ENCODE data around the gene TFEB.
A peak's percentile ranks its signal among the peaks of the same experiment; 100 is the strongest.

The TFEB gene

GRCh38 chr6:41667195-41667594, 68.2 kb downstream of the TFEB start:
- no peaks in the 10 kb centered on the region for H3K36me3 Mint-ChIP-seq (ENCODE audit: low read depth)
- no peak for TF ChIP-seq CTCF (IDR thresholded peaks at IDR 0.05; ENCODE audit: unreplicated experiment in 3 of 3)
- H3K9me3 Mint-ChIP-seq, result peaks cover 12% of the 10 kb centered on the region
- H3K27ac Mint-ChIP-seq, result no peak overlapping the region
- no peak overlapping the region for H3K4me3 Mint-ChIP-seq
- H3K27me3 Mint-ChIP-seq (ENCODE audit: low read depth), result peaks cover 36% of the 10 kb centered on the region
- H3K4me1 Mint-ChIP-seq, result peaks cover 15% of the 10 kb centered on the region

GRCh38 chr6:41664271-41664670, 71.1 kb downstream of the TFEB start:
- Mint-ChIP-seq H3K36me3 (ENCODE audit: low read depth) (no peaks in the 10 kb centered on the region), H3K4me3 (no peak overlapping the region), H3K4me1 (peaks cover 19% of the 10 kb centered on the region), H3K9me3 (peaks cover 4% of the 10 kb centered on the region), H3K27ac (no peak overlapping the region), H3K27me3 (ENCODE audit: low read depth) (peaks cover 30% of the 10 kb centered on the region)
- no peak for TF ChIP-seq CTCF (IDR thresholded peaks at IDR 0.05; ENCODE audit: unreplicated experiment in 3 of 3)

- Mint-ChIP-seq H3K4me1 (peaks cover 20% of the 10 kb centered on the region), H3K36me3 (ENCODE audit: low read depth) (no peaks in the 10 kb centered on the region), H3K9me3 (peaks cover 4% of the 10 kb centered on the region), H3K27me3 (ENCODE audit: low read depth) (peaks cover 36% of the 10 kb centered on the region), H3K27ac (peak overlapping the region in 2 of 3 experiments; percentile 10 to 37), H3K4me3 (no peak overlapping the region)
- TF ChIP-seq CTCF (IDR thresholded peaks at IDR 0.05; ENCODE audit: unreplicated experiment in 3 of 3), result no peak
Measured at GRCh38 chr6:41663568-41663967, 71.8 kb downstream of the TFEB start.

GRCh38 chr6:41659935-41660334, 75.5 kb downstream of the TFEB start:
- Mint-ChIP-seq H3K9me3 (no peaks in the 10 kb centered on the region), H3K4me1 (peaks cover 53% of the 10 kb centered on the region), H3K27me3 (ENCODE audit: low read depth) (peaks cover 36% of the 10 kb centered on the region), H3K27ac (no peak overlapping the region), H3K4me3 (no peak overlapping the region), H3K36me3 (ENCODE audit: low read depth) (no peaks in the 10 kb centered on the region)
- no peak for TF ChIP-seq CTCF (IDR thresholded peaks at IDR 0.05; ENCODE audit: unreplicated experiment in 3 of 3)

- Mint-ChIP-seq H3K9me3 (no peaks in the 10 kb centered on the region), H3K4me3 (no peak overlapping the region), H3K36me3 (ENCODE audit: low read depth) (no peaks in the 10 kb centered on the region), H3K27ac (peak overlapping the region in 1 of 3 experiments; percentile 10), H3K4me1 (peaks cover 59% of the 10 kb centered on the region), H3K27me3 (ENCODE audit: low read depth) (peaks cover 28% of the 10 kb centered on the region)
- TF ChIP-seq CTCF (IDR thresholded peaks at IDR 0.05; ENCODE audit: unreplicated experiment in 3 of 3), result no peak
Measured at GRCh38 chr6:41658636-41659035, 76.8 kb downstream of the TFEB start.
